GM20431 (cell line): Measurements from ENCODE around the gene IDUA.

ENCODE experiments used
- in situ Hi-C: fragments of 300-500 bp; cut with MseI, MboI; formaldehyde crosslinking; loops from one replicate; pipeline ENCODE4 v1.15.0; 2020; ENCODE audit warnings: low sequenced_read_pairs; ENCODE audit not compliant: unreplicated experiment

IDUA gene

DNA sequence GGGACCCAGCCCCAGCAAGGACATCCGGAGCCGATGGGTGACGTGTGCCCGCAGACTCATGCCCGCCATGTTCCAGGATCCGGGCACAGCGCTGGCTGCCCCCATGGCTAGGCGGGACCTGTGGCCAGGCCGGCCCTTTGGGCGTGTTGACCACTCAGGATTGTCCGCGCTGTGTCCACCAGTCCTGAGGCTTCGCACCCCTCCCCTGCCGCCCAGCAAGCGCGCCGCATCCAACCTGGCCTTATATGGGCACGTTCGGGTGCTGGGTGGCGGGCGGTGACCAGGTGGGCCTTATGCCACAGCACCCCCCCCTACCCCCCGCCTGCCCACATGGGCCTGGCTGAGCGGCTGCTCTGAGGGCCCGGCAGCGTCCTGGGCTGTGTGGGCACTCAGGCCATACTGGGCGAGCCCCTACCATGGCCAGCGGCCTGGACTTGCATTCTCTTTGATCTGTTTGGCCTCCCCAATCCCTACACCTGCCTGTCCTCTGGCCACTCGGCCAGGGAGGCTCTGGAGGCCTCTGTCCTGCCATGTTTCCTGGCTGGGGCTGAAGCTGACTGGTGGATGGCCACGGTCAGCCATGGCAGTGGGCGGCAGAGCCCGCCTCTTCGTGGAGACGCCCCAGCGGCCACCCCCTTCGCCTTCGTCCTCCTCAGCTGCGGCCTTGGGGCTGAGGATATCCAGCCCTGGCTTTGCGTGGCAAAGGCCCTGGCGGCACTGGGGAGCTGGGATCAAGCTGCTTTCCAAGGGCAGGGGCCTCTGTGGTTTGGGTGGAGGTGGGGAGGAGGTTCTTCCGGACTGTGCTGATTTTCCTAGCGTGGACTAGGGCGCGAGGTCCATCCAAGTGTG is 26.6 kb downstream of the IDUA start:
- in situ Hi-C loops = no loop called here

DNA sequence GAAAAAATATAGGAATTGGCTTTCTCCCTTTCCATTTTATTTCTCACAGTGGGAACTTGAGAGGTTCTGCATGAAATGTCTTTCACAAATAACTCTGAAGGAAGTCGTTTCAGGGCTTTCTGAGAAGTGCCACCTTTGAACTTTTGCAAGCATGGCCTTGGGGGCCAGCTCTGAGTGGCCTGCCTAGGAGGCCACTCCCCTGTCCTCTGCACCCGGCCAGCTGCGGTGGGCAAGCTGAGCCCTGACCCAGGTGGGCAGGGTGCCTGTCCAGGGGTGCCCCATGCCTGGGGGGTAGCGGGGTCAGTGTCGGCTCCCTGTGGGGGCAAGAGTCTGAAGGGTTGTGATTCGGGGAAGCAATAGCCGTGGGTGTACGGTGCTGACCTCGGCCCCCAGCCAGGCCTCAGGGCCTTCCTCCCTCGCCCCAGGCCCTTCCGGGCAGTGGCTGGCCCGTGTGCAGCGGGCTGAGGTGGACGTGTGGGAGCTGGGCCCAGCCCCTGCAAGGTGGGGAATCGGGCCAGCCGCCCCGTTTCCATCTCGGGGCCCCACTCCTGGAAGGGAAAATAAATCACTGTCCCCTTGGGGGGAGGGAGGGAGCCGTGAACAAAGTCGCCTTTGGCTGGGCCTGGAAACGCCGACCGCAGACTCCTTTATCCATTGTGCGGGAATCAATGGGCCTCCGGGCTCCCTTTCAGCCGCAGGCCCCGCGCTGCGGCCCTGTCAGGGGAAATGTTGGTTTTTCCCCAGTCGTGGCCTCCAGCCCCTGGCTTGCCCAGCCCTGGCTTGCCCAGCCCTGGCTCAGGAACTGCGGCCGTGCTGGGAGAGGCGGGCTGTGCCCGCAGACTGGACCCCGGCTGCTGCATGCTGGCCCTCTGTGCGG is 27.7 kb downstream of the IDUA start:
- in situ Hi-C loops = no loop called here

DNA sequence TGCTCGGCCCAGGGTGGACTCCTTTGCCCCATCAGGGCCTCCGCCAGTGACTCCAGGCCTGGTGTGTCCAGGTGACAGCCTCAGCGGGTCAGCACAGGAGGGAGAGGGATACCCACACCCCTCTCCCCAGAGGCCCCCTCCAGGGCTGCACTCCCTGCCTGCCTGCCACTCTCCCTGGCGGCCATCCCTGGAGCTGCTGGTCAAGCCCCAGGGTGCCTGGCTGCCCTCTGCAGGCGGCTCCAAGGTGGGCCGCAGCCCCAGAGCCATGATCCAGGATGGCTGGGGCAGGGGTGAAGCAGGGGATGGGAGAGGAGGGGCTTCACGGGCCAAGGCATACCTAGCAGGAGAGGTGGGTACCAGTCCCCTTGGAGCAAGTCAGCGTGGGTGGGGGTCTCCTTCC is 28.3 kb downstream of the IDUA start:
- in situ Hi-C loops = no loop called here

DNA sequence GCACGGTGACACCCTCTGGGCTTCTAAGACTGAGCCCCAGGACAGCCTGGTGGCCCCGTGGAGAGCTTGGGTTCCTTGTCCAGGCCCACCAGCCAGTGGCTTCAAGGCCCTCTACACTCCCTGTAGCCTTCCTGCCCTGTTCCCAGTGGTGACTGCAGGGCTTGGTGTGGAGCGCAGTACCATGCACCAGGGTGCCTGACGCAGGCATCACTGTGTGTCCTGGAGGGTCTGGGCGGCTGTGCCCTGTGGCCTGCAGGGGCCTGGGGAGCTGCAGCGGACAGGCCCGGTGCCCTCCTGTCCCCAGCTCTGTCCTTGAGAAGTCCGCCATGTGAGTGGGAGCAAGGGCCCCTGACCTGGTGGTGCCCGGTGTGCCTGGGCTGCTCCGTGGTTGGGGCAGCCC is 28.9 kb downstream of the IDUA start:
- in situ Hi-C loops = no loop called here

DNA sequence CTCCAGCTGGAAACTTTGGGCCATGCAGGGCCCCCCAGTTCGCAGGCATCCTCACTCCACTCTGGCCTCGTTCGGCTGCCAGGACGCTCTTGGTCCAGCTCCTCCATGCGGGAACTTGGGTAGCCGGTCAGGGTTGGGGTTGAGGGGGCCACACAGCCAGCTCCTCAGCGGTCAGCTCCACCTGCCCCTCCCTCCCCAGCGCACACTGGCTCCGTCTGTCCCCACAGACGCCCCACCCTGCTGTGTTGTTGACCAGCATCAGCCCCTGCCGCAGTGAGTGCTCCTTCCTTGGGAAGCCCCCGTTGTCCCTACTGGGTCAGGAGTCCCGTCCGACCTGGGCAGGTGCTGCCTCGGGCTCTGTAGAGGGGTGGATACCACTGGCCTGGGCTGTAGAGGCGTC is 30.4 kb downstream of the IDUA start:
- in situ Hi-C loops = no loop called here

DNA sequence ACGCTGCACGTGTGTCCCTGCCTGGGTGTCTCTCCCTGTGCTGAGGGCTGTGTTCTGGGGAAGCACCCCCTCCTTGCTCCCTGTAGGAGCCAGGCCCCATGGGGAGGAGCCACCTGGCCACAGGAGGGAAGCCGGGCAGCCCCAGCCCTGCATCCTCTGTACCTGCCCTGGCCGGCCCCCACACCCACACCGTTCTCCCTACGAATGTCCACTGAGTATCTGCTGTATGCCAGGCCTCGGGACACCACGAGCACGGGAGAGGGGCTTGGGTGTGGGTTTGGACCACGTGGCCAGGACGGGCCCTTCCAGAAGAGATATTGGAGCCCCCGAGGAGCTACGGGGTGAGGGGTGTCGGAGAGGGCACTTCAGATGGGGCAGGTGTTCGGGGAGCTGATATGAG is 30.9 kb downstream of the IDUA start:
- in situ Hi-C loops = no loop called here

DNA sequence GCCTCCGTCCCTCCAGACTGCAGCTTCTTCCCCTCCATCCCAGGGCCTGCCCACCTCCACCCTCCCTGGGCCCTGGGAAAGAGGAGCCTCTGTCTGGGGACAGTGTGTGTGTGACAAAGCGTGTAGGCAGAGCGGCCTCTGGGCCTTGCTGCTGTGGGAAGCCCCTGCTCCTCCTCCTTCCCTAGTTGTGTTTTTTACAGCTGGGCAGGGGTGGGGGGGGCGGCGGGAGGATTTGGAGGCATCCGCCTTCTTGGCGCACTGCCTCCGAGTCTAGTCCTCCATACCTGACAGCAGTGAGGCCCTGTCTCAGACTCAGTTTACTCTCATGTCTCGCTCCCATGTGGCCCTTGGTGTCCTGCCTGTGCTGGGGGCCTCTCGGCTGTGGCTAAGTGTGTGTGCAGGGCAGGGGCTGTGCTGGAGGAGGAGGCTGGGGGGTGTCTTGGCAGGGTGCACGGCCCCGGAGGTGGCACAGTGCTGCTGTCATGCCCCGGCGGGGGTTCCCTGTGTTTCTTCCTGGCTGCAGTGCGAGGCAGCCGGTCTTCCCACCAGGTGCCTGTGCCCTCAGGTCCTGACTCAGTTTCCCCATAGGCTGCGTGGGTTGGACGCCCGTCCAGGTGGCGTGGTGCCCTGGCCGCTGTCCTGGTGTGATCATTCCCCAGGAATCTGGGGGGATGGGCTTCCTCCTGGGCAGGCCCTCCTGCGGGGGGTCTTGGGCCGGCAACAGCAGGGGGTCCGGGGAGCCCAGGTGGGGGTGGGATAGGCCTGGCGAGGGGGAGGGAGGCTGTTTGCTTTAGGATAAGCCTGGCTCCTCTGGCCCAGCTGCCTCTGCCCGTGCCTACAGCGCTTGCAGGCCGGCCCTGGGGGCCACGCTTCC is 31.5 kb downstream of the IDUA start:
- in situ Hi-C loops = no loop called here

DNA sequence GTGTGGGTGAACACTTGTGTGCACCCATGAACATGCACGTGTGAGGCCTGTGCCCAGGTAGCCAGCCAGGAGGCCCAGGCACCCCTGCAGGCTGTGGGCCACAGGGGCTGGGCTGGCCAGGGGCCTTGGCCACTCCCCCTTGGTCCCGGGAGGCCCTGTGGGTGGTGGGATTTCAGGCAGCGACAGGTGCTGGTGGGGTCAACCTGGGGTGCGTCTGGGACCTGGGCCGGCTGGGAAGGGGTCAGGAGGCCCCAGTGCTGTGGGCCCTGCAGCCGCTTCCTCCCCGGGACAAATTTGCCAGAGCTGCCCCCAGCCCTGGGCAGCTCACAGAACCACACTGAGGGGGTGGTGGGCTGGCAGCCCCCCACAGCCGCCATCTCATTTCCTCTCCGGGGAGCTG is 32.5 kb downstream of the IDUA start:
- in situ Hi-C loops = no loop called here

DNA sequence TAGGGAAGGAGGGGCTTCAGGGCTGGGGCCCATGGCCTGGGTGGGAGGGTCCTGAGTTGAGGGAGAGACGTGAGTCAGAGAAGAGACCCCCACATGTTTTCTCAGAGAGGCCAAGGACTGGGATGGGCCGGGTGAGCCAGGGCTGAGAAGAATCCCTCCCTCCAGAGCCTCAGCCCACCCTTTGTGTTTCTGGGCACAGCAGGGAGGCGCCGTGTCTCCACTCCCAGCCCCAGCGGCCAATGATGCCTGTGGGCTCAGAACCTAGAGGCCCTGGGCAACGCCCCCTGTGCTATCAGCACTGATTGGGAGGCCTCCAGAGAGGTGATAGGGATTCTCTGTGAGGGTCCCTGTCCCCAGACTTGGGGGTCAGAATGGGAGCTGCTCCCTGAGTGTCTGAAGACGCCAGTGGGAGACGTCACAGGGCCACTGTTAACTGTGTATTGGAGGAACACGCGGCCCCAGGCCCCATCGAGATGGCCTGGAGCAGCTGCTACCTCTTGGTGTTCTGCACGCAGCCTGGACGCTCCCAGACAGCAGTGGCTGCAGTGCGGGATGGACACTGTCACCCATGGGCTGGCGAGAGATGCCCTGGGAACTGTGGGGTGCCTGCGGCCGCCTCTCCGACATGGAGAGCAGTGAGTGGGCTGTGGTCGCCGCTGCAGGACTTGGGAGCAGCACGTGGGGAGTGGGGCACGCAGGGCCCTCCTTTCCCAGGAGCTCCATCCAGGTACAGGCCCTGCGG is 33.1 kb downstream of the IDUA start:
- in situ Hi-C loops = no loop called here

DNA sequence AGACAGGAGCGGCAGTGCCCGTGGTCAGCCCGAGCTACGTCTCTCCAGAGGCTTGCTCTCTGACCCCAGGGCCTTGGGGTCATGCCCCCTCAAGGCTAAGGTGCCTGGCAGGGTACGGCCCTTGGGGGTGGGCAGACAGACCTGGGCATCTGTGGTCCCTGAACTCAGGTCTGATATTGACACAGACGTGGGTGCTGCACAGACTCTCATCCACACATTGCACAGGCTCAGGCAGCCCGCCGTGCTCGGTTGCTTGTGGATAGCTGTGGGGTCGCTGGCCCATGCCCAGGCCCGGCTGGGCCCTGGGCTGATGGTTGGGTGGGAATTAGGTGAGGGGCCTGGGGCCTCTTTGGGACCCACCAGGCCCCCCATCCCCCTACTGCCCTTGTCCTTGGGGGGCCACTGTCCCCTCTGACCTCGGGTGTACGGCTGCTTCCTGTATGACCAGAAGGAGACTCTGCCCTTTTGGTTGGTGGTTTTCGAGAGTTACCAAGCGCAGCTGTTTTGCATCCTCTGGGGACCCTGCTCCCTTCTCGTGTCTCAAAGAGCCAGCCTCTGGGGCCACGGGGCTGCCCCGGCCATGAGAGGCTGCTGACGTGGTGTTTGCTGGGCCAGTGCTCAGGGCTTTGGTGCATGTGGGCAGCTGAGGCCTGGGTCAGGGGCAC is 34.7 kb downstream of the IDUA start:
- in situ Hi-C loops = no loop called here

DNA sequence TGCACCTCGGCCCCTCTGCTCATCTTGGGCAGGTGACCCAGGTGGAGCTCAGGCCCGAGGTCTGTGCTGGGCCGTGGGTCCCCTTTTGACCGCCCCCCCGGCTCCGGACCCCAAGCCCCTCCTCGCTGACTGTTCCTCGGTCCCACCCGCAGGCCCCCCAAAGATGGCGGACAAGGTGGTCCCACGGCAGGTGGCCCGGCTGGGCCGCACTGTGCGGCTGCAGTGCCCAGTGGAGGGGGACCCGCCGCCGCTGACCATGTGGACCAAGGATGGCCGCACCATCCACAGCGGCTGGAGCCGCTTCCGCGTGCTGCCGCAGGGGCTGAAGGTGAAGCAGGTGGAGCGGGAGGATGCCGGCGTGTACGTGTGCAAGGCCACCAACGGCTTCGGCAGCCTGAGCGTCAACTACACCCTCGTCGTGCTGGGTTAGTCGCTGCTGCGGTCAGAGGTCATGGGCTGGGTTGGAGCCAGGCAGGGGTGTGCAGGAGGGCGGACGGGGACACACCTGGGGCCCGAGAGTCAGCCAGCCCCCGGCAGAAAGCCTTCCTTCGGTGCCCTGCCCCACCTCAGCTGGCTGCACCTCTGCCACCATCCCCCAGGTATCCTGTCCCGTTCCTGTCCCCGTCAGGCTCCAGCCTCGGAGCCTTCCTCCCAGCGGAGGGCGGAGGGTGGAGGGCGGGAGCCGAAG is 35.4 kb downstream of the IDUA start:
- in situ Hi-C loops = no loop called here

DNA sequence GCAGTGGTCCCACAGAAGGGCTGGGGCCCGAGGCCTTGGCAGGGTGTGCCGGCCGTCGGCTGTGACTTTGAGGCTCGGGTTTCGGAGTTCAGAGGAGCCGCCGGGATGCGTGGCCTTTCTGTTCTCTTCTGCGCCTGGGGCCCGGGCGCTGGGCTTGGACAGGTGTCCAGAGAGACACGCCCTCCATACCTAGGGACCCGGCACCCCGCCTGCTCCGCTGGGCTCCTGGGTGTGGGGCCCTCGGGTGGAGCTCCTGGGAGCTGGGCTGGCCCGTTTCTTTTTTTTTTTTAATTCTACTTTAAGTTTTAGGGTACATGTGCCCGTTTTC is 35.9 kb downstream of the IDUA start:
- in situ Hi-C loops = no loop called here

DNA sequence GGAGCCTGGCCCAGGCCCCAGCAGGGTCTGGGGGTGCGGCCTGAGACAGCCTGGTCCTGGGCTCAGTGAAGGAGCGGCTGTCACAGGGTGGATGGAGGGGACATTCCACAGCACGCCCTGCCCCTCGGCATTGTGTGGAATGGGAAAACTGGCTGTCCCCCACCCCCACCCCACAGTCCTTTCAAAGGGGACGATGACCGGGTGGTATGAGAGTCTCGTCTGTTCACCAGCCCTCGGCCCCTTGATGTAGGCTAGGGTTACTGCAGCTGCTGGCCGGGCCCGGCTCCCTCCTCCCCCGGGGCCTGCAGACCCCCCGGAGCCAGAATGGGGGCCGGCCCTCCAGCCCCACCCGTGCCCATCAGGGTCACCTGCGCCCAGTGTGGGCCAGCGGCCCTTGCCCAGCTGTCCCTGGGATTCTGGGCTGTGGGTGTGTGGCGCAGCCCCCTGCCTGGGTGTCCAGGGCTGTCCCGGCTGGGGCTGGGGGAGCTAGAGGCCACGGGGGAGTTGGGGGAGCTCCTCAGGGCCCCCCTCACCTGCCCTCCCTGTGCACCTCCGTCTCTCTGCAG is 36.3 kb downstream of the IDUA start:
- in situ Hi-C loops = no loop called here

DNA sequence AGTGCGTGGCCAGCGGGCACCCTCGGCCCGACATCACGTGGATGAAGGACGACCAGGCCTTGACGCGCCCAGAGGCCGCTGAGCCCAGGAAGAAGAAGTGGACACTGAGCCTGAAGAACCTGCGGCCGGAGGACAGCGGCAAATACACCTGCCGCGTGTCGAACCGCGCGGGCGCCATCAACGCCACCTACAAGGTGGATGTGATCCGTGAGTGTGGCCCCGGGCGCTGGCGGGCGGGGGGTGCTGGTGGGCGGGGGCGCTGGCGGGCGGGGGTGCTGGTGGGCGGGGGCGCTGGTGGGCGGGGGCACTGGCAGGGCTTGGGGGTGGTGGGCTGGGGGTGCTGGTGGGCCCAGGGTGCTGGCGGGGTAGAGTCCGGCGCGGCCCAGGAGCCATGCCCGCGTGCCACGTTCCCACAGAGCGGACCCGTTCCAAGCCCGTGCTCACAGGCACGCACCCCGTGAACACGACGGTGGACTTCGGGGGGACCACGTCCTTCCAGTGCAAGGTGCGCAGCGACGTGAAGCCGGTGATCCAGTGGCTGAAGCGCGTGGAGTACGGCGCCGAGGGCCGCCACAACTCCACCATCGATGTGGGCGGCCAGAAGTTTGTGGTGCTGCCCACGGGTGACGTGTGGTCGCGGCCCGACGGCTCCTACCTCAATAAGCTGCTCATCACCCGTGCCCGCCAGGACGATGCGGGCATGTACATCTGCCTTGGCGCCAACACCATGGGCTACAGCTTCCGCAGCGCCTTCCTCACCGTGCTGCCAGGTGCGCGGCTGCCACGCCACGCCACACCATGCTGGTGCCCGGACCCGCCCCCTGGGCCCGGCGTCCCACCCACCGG is 37.3 kb downstream of the IDUA start:
- in situ Hi-C loops = no loop called here

DNA sequence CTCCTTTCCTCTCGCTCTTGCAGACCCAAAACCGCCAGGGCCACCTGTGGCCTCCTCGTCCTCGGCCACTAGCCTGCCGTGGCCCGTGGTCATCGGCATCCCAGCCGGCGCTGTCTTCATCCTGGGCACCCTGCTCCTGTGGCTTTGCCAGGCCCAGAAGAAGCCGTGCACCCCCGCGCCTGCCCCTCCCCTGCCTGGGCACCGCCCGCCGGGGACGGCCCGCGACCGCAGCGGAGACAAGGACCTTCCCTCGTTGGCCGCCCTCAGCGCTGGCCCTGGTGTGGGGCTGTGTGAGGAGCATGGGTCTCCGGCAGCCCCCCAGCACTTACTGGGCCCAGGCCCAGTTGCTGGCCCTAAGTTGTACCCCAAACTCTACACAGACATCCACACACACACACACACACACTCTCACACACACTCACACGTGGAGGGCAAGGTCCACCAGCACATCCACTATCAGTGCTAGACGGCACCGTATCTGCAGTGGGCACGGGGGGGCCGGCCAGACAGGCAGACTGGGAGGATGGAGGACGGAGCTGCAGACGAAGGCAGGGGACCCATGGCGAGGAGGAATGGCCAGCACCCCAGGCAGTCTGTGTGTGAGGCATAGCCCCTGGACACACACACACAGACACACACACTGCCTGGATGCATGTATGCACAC is 38.2 kb downstream of the IDUA start:
- in situ Hi-C loops = no loop called here

DNA sequence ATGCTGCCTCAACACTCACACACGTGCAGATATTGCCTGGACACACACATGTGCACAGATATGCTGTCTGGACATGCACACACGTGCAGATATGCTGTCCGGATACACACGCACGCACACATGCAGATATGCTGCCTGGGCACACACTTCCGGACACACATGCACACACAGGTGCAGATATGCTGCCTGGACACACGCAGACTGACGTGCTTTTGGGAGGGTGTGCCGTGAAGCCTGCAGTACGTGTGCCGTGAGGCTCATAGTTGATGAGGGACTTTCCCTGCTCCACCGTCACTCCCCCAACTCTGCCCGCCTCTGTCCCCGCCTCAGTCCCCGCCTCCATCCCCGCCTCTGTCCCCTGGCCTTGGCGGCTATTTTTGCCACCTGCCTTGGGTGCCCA is 39.3 kb downstream of the IDUA start:
- in situ Hi-C loops = no loop called here
